Measurements from ENCODE around the gene MVB12A. TPM values are rescaled to one million over a fixed set of nuclear protein-coding genes. Genes with fewer than 3 reads are reported as not detected.

The MVB12A gene
- total RNA-seq, 4 donors from 2014 or later, result 24.5 to 66.1 (median 56.1) TPM

DNA sequence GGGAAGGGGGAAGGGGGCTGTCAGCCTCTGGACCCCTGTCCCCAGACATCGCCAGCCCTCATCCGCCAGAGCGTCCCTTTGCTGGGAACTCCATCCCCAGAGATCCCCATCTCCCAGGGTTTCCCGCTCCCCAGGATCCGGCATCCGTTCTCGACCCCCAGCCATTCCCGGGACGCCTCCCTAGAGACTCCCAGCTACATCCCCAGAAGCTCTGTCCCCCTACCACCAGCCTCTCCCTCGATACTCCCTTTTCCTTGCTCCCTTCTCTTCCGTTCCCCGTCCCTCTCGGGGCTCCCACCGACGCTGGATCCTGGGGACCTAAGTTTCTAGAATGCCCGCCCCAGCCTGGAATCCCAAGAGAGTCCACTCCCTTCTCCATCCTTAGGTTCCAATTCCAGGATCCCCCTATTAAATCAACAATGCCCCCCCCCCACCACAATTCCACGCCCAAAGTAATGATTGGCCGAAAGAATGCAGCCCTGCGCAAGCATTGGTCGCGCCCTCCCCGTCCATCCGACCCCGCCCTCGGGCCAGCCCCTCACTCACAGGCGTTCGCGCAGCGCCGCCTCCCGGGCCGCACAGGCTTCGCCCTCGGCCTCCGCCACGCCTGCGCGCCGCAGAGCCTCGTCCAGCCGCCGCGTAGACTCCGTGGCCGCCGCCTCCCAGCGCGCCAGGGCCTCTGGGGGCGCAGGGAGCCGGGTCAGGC is 29.0 kb upstream of the MVB12A start:
- Histone ChIP-seq H3K4me3 (peak overlapping the region; percentile 44 to 61 (median 48)), H3K4me1 (peaks cover 11 to 34% (median 30%) of the 10 kb centered on the region in 4 donors), H3K27me3 (peaks cover 0 to 76% (median 28%) of the 10 kb centered on the region in 4 donors), H3K9me3 (peaks cover 0 to 11% (median 9%) of the 10 kb centered on the region in 4 donors), H3K27ac (replicated peaks in 1 of 4) (no peak overlapping the region), H3K36me3 (no peaks in the 10 kb centered on the region)
- intact Hi-C loops (cut with DNase I), result loop anchor here (5.0 kb wide), 1 partner anchor 99 kb away; no protein-coding TSS in a partner anchor
- TF ChIP-seq EP300 (IDR thresholded peaks at IDR 0.05) (no peak), POLR2AphosphoS5 (IDR thresholded peaks at IDR 0.05) (peak in 1 of 2 donors; percentile 44), POLR2A (IDR thresholded peaks at IDR 0.05; ENCODE audit: low read depth) (no peak)
- TF ChIP-seq, protein P1, sequence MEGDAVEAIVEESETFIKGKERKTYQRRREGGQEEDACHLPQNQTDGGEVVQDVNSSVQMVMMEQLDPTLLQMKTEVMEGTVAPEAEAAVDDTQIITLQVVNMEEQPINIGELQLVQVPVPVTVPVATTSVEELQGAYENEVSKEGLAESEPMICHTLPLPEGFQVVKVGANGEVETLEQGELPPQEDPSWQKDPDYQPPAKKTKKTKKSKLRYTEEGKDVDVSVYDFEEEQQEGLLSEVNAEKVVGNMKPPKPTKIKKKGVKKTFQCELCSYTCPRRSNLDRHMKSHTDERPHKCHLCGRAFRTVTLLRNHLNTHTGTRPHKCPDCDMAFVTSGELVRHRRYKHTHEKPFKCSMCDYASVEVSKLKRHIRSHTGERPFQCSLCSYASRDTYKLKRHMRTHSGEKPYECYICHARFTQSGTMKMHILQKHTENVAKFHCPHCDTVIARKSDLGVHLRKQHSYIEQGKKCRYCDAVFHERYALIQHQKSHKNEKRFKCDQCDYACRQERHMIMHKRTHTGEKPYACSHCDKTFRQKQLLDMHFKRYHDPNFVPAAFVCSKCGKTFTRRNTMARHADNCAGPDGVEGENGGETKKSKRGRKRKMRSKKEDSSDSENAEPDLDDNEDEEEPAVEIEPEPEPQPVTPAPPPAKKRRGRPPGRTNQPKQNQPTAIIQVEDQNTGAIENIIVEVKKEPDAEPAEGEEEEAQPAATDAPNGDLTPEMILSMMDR (IDR thresholded peaks at IDR 0.05), result peak; percentile 59 to 74 (median 73)
- peak; percentile 95 for DNase-seq (ENCODE audit: extremely low spot score)
- 0% methylated on average over 37 of the region's 50 CpGs for WGBS

GRCh38 chr19:17391371-17392151 is 28.3 kb upstream of the MVB12A start:
- DNase-seq (ENCODE audit: extremely low spot score), result no peak
- peaks cover 0 to 72% (median 28%) of the 10 kb centered on the region in 4 donors for H3K27me3 ChIP-seq
- 13% methylated on average over 22 of the region's 26 CpGs for WGBS
- no peak overlapping the region for H3K27ac ChIP-seq (replicated peaks in 1 of 4)
- intact Hi-C loops (cut with DNase I), result loop anchor here (5.0 kb wide), 1 partner anchor 99 kb away; no protein-coding TSS in a partner anchor
- H3K9me3 ChIP-seq, result peaks cover 0 to 11% (median 9%) of the 10 kb centered on the region in 4 donors
- H3K4me3 ChIP-seq, result peak overlapping the region; percentile 44 to 61 (median 48)
- TF ChIP-seq POLR2AphosphoS5 (IDR thresholded peaks at IDR 0.05) (no peak), EP300 (IDR thresholded peaks at IDR 0.05) (no peak), POLR2A (IDR thresholded peaks at IDR 0.05; ENCODE audit: low read depth) (no peak)
- TF ChIP-seq, protein P1 (IDR thresholded peaks at IDR 0.05), result no peak
- no peaks in the 10 kb centered on the region for H3K36me3 ChIP-seq
- H3K4me1 ChIP-seq, result peaks cover 11 to 32% (median 29%) of the 10 kb centered on the region in 4 donors

GRCh38 chr19:17393002-17393401 is 26.8 kb upstream of the MVB12A start:
- no peak for DNase-seq (ENCODE audit: extremely low spot score)
- Histone ChIP-seq H3K27me3 (peaks cover 0 to 78% (median 28%) of the 10 kb centered on the region in 4 donors), H3K4me3 (no peak overlapping the region), H3K27ac (replicated peaks in 1 of 4) (no peak overlapping the region), H3K4me1 (peaks cover 11 to 32% (median 29%) of the 10 kb centered on the region in 4 donors), H3K36me3 (no peaks in the 10 kb centered on the region), H3K9me3 (peaks cover 0 to 11% (median 9%) of the 10 kb centered on the region in 4 donors)
- intact Hi-C loops (cut with DNase I), result loop anchor here (5.0 kb wide), 1 partner anchor 101 kb away; no protein-coding TSS in a partner anchor
- 58% methylated on average over 2 of the region's 2 CpGs for WGBS
- TF ChIP-seq POLR2A (IDR thresholded peaks at IDR 0.05; ENCODE audit: low read depth), result no peak
- TF ChIP-seq, protein P1 (IDR thresholded peaks at IDR 0.05), result no peak
- TF ChIP-seq EP300 (IDR thresholded peaks at IDR 0.05), result no peak
- TF ChIP-seq POLR2AphosphoS5 (IDR thresholded peaks at IDR 0.05), result no peak

GRCh38 chr19:17393914-17394313 is 25.9 kb upstream of the MVB12A start, which contains the start of gene CCDC194:
TSS of gene CCDC194 (minus strand) at chr19:17394196. CDS start at chr19:17394158, 38 bp downstream.
- Histone ChIP-seq H3K27me3 (peaks cover 0 to 82% (median 28%) of the 10 kb centered on the region in 4 donors), H3K4me3 (no peak within 1 kb of the TSS), H3K9me3 (peaks cover 0 to 9% (median 8%) of the 10 kb centered on the region in 4 donors), H3K27ac (replicated peaks in 1 of 4) (no peak within 1 kb of the TSS), H3K4me1 (peaks cover 11 to 32% (median 29%) of the 10 kb centered on the region in 4 donors), H3K36me3 (no peaks in the 10 kb centered on the region)
- TF ChIP-seq, protein P1 (IDR thresholded peaks at IDR 0.05), result no peak
- TF ChIP-seq EP300 (IDR thresholded peaks at IDR 0.05) (no peak), POLR2A (IDR thresholded peaks at IDR 0.05; ENCODE audit: low read depth) (no peak), POLR2AphosphoS5 (IDR thresholded peaks at IDR 0.05) (no peak)
- no peak for DNase-seq (ENCODE audit: extremely low spot score)
- intact Hi-C loops (cut with DNase I), result loop anchor here (5.0 kb wide), 1 partner anchor 102 kb away; no protein-coding TSS in a partner anchor
- 33% methylated on average over 10 of the region's 41 CpGs for WGBS

All from esophagus muscularis mucosa (tissue), 4 donors.